HG03108 (cell line): ENCODE data around the gene SCT.

Experiments used
- ATAC-seq: cut with Tn5 transposase; IDR thresholded peaks from one replicate; pipeline ENCODE4 v1.9.1; 2021; ENCODE audit warnings: moderate library complexity; ENCODE audit not compliant: unreplicated experiment

SCT gene

GRCh38 chr11:623349-623869 is 3.6 kb downstream of the SCT start:
- ATAC-seq: no peak

DNA sequence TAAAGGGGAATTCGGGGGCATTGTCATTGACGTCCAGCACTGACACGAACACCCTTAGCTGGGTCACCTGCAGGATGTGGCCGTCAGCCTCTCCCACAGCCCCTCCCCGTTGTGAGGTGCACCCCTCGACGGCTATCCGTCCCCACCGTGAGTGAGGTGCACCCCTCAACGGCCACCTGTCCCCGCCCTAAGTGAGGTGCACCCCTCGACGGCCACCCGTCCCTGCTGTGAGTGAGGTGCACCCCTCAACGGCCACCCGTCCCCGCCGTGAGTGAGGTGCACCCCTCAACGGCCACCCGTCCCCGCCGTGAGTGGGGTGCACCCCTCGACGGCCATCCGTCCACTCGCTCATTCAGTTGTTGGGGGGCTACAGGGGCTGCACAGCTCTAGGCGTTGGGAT is 5.1 kb downstream of the SCT start:
- ATAC-seq: no peak

GRCh38 chr11:620935-621814 is 5.8 kb downstream of the SCT start:
- no peak for ATAC-seq

DNA sequence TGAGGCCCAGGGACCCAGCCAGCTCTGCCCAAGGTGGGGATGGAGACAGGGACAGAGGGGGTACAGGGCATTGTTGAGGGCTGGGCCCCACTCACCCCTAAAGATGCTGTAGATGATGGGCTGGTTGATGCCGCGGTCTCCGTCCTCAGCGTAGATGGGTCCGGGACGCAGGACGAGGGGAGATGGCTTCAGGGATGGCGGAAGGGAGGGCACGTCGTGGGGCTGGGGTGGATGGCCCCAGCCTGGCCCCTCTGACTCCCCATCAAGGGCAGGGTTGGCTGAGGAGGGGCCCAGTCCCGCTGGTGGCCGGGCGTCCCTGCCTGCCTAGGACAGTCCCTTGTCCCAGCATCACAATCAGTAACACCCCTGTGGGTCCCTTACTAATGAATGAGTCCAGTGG is 6.8 kb downstream of the SCT start:
- no peak for ATAC-seq

- ATAC-seq: no peak
These were observed 7.3 kb downstream of the SCT start for GRCh38 chr11:619628-620050.

- no peak for ATAC-seq
These were observed 7.9 kb downstream of the SCT start for GRCh38 chr11:618856-619627.

DNA sequence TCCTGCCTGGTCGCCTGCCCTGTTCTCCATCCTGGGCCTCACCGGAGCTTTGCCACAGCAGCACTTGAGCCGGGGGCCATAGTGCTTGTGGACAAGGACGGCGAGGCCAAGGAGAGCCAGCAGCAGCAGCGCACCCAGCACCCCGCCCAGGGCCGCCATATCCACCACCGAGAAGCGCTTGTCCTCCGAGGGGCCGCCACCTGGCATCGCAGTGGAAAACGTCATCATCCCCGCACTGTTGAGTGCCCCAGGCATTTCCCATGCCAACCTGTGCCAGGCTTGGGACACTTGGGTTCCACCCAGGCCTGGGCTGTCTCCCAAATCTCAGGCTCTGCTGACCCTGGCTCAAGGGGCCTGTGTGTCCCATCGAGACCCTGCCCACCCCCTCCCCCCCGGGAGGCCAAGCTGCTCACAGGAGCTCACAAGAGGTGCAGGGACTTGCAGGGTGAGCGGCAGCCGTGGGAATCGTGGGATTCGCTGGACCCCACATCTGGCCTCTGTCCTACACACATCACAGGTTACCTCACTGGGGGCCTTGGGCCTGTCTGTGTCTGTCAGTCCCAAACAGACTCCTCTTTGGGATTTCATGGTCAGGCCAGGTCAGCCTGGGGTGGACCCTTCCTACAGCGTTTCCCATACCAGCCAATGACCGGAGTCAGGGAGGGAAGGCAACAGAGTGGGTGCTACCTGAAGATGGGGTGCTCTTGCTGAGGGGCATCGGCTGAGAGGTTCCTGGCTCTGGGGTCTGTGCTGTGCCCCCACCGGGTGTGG is 8.9 kb downstream of the SCT start:
- ATAC-seq: no peak

- no peak for ATAC-seq
These were observed 9.6 kb downstream of the SCT start for GRCh38 chr11:617199-617911.

DNA sequence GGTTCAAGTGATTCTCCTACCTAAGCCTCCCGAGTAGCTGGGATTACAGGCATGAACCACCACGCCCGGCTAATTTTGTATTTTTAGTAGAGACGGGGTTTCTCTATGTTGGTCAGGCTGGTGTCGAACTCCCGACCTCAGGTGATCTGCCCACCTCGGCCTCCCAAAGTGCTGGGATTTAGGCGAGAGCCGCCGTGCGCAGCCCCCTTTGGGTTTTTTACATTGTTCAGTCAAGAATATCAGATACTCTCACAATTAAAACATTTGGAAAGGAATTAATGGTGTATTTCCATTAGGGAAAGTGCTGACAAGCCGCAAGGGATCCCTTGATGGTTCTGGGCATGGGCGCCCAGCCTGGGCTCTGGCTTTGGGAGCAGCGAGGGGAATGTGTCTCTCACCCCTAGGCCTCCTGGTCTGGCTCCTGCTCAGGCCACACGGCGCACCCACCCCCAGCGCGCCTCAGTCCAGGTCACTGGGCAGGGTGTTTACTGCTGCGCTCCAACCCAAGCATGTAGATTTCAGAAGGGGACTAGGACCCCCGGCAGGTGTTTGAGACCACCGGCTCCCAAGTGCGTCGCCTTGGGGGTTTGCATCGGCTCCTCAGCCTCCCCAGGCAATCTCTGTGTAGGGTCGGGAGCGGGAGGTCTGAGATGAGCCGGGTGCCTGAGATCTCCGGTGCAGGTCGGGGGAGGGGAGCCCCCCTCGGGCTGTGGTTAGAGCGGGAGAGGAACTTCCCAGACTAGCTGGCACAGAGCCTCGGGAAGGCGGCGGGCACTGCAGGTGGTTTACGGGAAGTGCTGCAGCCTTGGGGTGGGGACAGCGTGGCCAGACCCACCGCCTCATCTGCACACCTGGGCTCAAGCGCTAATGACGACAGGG is 10.4 kb downstream of the SCT start:
- no peak for ATAC-seq

GRCh38 chr11:615504-616319 is 11.3 kb downstream of the SCT start, which contains the start of gene IRF7:
Gene IRF7 (minus strand): TSS chr11:615950. CDS start chr11:615364, 586 bp downstream.
- ATAC-seq: peak; percentile 79

DNA sequence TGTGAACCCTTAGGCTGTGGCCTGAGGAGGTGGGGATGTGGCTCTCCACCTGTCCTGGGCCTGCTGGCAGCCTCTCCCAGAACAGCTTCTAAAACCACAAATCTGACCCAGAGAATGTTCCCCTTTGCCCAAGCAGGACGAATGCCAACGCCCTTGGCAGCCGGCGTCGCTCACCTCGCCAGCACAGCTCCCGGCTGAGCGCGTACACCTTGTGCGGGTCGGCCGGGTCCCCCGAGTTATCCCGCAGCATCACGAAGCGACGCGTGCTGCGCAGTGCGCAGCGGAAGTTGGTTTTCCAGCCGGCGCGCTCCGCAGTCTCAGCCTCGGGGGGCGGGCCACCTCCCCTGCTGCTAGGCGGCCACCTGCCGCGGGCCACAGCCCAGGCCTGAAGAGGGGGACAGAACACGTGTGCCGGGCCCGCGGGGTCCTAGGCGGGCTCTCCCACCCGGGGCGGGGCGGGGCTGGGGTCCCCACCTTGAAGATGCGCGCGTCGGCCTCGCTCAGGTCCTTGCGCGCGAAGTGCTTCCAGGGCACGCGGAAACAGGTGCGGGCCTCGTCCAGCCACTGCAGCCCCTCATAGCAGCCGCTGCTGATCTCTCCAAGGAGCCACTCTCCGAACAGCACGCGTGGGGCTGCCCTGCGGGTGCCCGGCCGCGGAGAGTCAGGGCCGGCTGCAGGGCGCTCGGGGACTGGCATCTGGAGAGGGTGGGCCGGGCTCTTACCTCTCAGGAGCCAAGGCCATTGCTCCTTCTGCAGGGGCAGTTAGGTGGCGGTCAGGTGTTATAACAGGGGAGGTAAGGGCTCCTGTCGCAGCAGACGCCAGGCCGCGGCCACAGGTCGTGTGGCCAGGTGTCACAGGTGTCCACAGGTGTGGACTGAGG is 12.1 kb downstream of the SCT start:
- no peak for ATAC-seq

DNA sequence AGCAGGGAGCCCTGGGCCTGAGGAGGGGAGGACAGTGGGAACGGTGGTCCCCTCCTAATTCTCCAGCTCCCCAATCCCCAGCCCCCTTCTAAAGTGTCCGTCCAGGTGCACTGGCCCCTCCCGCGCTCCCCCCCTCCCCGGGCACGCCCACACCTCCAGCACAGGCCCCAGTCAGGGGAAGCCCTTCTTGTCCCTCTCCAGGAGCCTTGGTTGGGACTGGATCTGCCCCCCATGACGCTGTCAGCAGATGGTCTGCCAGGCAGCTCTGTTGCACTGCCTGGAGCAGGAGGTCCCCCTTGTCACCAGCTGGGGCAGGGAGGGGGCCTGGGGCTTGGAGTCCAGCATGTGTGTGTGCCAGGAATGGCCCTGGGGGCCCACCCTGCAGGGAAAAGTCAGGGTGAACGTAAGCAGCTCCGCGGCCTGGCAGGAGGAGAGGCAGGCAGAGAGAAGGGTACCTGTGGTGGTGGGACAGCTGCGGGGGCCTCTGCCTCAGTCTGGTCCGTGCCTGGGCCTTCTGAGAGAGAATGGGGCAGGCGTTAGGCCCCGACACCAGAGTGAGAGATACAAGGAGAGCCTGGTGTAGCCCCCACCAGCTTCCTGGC is 12.9 kb downstream of the SCT start:
- ATAC-seq: no peak

DNA sequence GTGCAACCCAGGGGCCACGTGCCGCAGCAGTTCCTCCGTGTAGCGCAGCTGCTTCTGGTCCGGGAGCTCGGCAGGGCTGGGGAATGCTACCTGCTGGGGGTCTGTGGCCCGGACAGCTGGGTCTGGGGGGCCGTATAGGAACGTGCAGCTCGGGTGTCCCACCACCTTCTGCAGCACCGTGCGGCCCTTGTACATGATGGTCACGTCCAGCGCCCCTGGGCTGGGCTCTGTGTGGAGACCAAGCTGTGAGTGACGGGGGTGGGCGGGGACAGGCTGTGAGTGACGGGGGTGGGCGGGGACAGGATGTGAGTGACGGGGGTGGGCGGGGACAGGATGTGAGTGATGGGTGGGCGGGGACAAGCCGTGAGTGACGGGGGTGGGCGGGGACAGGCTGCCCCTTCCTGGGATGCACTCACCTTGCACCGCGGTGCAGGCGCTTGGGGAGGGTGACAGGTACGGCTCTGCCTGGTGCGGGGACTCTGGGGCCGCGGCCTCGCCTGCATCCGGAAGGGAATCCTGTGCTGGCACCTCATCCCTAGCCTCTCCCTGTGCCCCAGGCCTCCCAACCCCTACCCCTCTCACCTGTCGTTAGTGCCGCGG is 13.5 kb downstream of the SCT start:
- no peak for ATAC-seq

- no peak for ATAC-seq
These were observed 14.1 kb downstream of the SCT start for GRCh38 chr11:612961-613300.

DNA sequence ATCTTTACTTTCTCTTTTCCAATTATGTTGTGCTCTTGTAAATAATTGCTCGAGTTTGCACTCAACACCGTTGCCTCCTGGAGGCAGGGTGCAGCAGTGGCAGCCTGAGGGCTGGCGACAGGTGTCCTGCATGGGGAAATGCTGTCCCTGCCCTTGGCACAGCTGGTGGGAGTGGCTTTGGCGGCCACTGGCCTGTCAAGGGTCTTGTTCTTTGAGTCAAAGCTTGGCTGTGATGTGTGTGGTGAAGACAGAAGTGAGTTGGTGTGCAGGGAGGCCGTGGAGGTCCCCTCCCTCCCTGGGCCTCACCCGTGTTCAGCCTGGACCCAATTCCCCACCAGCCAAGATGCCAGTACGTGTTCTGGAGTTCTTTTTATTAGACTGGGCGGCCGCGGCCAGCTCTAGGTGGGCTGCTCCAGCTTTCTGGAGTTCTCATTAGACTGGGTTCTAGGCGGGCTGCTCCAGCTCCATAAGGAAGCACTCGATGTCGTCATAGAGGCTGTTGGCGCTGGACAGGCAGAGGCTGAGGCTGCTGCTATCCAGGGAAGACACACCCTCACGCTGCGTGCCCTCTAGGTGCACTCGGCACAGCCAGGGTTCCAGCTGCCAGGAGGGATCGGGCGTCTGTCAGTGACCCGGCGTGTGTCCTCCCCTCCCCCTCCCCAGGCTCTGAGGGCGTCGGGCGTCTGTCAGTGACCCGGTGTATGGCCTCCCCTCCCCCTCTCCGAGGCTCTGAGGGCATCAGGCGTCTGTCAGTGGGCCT is 14.6 kb downstream of the SCT start:
- no peak for ATAC-seq
